Heart right ventricle (tissue), 16 donors: ENCODE results near the gene ZG16B. TPM values are rescaled to one million over a fixed set of nuclear protein-coding genes. Genes with fewer than 3 reads are reported as not detected.

Experiments
- ATAC-seq, 8 donors: fragments of 200-7000 bp; cut with Tn5 transposase; one replicate each; pipeline ENCODE4 v1.9.1; 2020; ENCODE audit warnings: mild to moderate bottlenecking in 8 of 8, moderate library complexity in 8 of 8, moderate number of reproducible peaks in 1 of 8
- DNase-seq, 2 donors: peaks; one replicate each; pipeline ENCODE4 v3.0.0-alpha.2; 2020
- H3K27ac ChIP-seq, 10 donors: fragments of 200-600 bp; sonication (generic) in 2 of 10; one replicate each; pipeline versions ENCODE4 v1.5.0 to v1.8.0; 2020 to 2022; ENCODE audit warnings: mild to moderate bottlenecking in 3 of 10
- H3K27me3 ChIP-seq, 7 donors: fragments of 200-600 bp; one replicate each; pipeline ENCODE4 v1.8.0; 2021 to 2022; ENCODE audit warnings: mild to moderate bottlenecking in 2 of 7
- H3K36me3 ChIP-seq, 9 donors: fragments of 200-600 bp; sonication (generic) in 1 of 9; one replicate each; pipeline versions ENCODE4 v1.5.0 to v1.8.0; 2020 to 2022; ENCODE audit warnings: mild to moderate bottlenecking in 2 of 9
- H3K4me1 ChIP-seq, 9 donors: fragments of 200-600 bp; sonication (generic) in 1 of 9; one replicate each; pipeline versions ENCODE4 v1.5.0 to v1.8.0; 2020 to 2022; ENCODE audit warnings: mild to moderate bottlenecking in 4 of 9
- H3K4me3 ChIP-seq, 10 donors: fragments of 200-600 bp; sonication (generic) in 2 of 10; one replicate each; pipeline versions ENCODE4 v1.5.0 to v1.8.0; 2020 to 2022; ENCODE audit warnings: mild to moderate bottlenecking in 7 of 10, moderate library complexity in 2 of 10
- H3K9me3 ChIP-seq, 11 donors: fragments of 200-600 bp in 10 of 11; sonication (generic) in 2 of 11; one replicate each; pipeline versions ENCODE4 v1.5.0 to v1.8.0; 2013 to 2022; ENCODE audit warnings: mild to moderate bottlenecking in 2 of 11, control low read depth in 1 of 11, moderate library complexity in 1 of 11
- CTCF ChIP-seq, 9 donors: fragments of 200-600 bp; sonication (generic) in 2 of 9; IDR thresholded peaks; one replicate each; pipeline versions ENCODE4 v1.5.0 to v1.8.0; 2021 to 2022; ENCODE audit warnings: antibody characterized with exemption in 9 of 9, mild to moderate bottlenecking in 5 of 9, moderate library complexity in 1 of 9
- WGBS, 2 donors: extraction: QIAGEN DNeasy Blood & Tissue Kit; methylation state at CpG; one replicate each; pipeline ENCODE4 v1.1.7; 2013; ENCODE audit warnings: inconsistent platforms in 1 of 2; 5-methylcytosine and 5-hydroxymethylcytosine counted together
- intact Hi-C, 10 donors: fragments of 100-400 bp; cut with DNase I; formaldehyde crosslinking; loops; one replicate each; pipeline versions ENCODE4 v1.11.1 to v1.14.2; 2022
- polyA plus RNA-seq, 2 donors: library from polyadenylated mRNA; stranded (reverse); fragments of 200-250 nt; gene quantifications; one replicate each; pipeline ENCODE4 v1.2.3, GENCODE V29; 2013
- total RNA-seq, 10 donors: library from RNA; stranded (reverse); fragmentation: NEBNext Ultra II Directional in 3 of 10; extraction: Animal tissue kit (Norgen Biotek cat#: 25700) in 3 of 10; gene quantifications; one replicate each; pipeline versions ENCODE4 v1.2.1 to v1.2.4, GENCODE V29; 2021 to 2023
- donor health status: Arrhythmogenic right ventricular cardiomyopathy.
- donor health status: ischemic (EF 13 %, LVEDD 7.1; RV severe dilation, severe dysfunction).
- donor health status: healthy with polysubstance abuse.
- donor health status: DM: no; HTN: yes; CAD: no.
- donor health status: DM: no; HTN: no; CAD: no.
- donor health status: ischemic (EF 25% LVEDD 6.9; RV normal size, moderate dysfunction).
- donor health status: ischemic (EF 25% LVEDD 5.7; RV mildly dilated, moderate dysfunction).
- donor health status: healthy.
- donor health status: DM: yes; HTN: yes; CAD: no.
- donor health status: Ischemic cardiomyopathy.
- donor health status: ischemic (EF 35%, LVEDD 5.7; RV mildly dilated, moderate dysfunction).
- donor health status: nonischemic (EF 11% LVEDD 7.7; RV severe dilation, severe dysfunction).
- donor health status: DM: yes; HTN: yes; CAD: no.
- donor health status: PGD.
- donor health status: ischemic (EF 29% LVEDD 5.4; RV normal size, mild dysfunction).
- donor health status: nonischemic (EF 23%, LVEDD 6.1; RV moderate dilation, normal function).

Gene ZG16B
- total and polyA plus RNA-seq, 12 donors, result 0.07 to 0.88 (median 0.44) TPM; not detected in 9

DNA sequence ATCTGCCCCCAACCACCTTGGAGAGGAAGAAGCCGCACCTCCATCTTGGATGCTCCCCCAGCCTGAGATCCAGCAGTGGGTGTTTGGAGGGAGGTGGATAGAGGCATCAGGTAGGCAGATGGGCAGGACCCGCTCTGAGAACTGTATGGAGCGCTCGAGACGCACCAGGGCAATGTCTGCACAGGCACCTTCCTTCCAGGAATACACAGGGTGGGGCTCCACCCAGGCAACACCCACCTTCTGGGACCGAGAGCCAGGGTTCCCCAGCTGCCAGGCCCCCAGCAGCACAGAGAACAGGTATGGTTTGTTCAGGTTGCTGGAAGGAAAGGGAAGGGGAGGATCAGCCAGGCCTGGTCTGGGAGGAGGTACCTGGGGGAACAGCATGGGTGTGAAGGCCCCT is 25.4 kb downstream of the ZG16B start:
- Histone ChIP-seq H3K36me3 (no peaks in the 10 kb centered on the region), H3K4me3 (no peak overlapping the region), H3K27ac (no peak overlapping the region), H3K4me1 (peaks cover 0 to 9% (median 0%) of the 10 kb centered on the region in 9 donors), H3K9me3 (peaks cover 0 to 14% (median 0%) of the 10 kb centered on the region in 11 donors), H3K27me3 (peaks cover 7 to 68% (median 54%) of the 10 kb centered on the region in 7 donors)
- no peak for ATAC-seq
- WGBS, 2 donors, result 77 to 79% methylated on average over 6 of the region's 6 CpGs
- no peak for TF ChIP-seq CTCF (IDR thresholded peaks at IDR 0.05)
- DNase-seq, result no peak
- intact Hi-C loops, result no loop called here

DNA sequence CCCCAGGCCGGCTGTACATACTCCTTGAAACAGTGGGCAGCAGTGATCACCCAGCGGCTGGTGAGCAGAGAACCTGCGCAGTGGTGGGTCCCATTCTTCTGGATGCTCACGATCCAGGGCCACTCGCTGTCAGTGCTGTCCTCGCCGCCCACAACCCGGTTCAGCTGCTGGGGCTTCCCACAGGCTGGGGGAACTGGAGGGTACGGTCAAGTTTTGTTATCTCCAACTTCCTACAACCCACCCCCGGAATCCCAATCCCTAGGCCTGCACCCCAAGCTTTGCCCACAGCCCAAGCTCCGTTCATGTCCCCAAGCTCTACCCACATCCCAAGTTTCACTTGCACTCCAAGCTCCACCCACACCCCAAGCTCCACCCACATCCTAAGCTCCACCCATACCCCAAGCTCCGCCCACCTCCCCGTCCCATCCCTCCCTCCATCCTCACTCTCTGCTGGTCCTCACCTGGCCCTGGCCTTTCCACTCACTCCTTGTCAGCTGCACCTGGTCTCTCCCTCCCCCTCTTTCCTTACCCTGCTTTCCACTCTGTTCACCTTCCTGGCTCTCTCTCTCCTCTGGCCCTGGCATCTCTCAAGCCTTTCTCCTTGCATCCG is 26.1 kb downstream of the ZG16B start:
- Histone ChIP-seq H3K36me3 (no peaks in the 10 kb centered on the region), H3K27ac (no peak overlapping the region), H3K27me3 (peaks cover 7 to 69% (median 54%) of the 10 kb centered on the region in 7 donors), H3K4me3 (no peak overlapping the region), H3K4me1 (peaks cover 0 to 9% (median 0%) of the 10 kb centered on the region in 9 donors), H3K9me3 (peaks cover 0 to 19% (median 0%) of the 10 kb centered on the region in 11 donors)
- ATAC-seq, result no peak
- DNase-seq, result no peak
- intact Hi-C loops, result no loop called here
- TF ChIP-seq CTCF (IDR thresholded peaks at IDR 0.05), result no peak
- WGBS, 2 donors, result 82 to 84% methylated on average over 14 of the region's 14 CpGs

- Histone ChIP-seq H3K9me3 (peaks cover 0 to 23% (median 0%) of the 10 kb centered on the region in 11 donors), H3K36me3 (no peaks in the 10 kb centered on the region), H3K27ac (no peak overlapping the region), H3K4me3 (no peak overlapping the region), H3K4me1 (peaks cover 0 to 9% (median 0%) of the 10 kb centered on the region in 9 donors), H3K27me3 (peaks cover 7 to 66% (median 51%) of the 10 kb centered on the region in 7 donors)
- WGBS, 2 donors, result 83 to 86% methylated on average over 20 to 24 of the region's 24 CpGs
- no peak for TF ChIP-seq CTCF (IDR thresholded peaks at IDR 0.05)
- ATAC-seq (no peak), DNase-seq (no peak)
- intact Hi-C loops, result no loop called here
Measured at GRCh38 chr16:2856686-2857450, 26.8 kb downstream of the ZG16B start.

DNA sequence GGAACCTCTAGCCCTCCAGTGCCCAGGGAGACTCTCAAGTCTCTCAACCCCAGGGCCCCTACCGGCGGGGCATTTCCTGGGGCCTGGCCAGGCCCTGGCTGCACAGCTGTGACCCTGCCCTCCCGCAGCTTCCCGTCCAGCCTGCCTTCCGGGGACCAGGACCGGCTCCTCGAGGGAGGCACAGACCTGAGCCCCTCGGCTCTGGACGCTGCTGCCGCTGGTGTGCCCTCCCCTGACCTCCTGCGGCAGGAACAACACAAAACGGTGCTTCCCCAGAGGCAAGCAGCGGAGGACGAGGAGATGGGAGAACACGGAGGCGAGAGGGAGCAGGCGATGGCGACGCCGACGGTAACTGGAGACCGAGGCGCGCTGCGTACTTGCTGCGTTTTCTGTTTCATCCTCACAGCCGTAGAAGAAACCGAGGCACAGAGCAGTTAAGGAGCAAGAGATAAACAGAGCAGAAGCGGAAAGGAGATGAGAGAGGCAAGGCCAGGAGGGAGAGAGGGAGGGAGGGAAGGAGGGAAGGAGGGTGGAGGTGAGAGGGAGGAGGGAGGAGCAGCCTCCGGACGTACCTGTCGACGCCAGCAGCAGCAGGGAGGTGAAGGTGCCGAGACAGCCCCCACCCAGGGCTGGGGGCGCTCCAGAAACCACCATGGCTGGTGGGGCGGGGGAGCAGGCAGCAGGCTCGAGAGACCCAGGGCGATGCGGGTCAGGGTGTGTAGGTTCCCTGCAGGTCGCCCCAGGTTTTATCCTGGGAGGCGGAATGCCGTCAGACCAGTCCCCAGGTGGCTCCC is 27.5 kb downstream of the ZG16B start, which contains the start of gene PRSS22:
TSS of gene PRSS22 (minus strand) at position 720 of the 794 bp plus-strand sequence. CDS start at position 654, 66 bp downstream.
- intact Hi-C loops, result no loop called here
- ATAC-seq (no peak), DNase-seq (no peak)
- no peak within 1 kb of the TSS for H3K27ac ChIP-seq
- no peak for TF ChIP-seq CTCF (IDR thresholded peaks at IDR 0.05)
- H3K9me3 ChIP-seq, result peaks cover 0 to 23% (median 0%) of the 10 kb centered on the region in 11 donors
- 7 to 9% methylated on average over 42 of the region's 42 CpGs for WGBS, 2 donors
- no peaks in the 10 kb centered on the region for H3K36me3 ChIP-seq
- H3K4me1 ChIP-seq, result peaks cover 0 to 9% (median 0%) of the 10 kb centered on the region in 9 donors
- peak within 1 kb of the TSS in 1 of 10 donors; percentile 9 for H3K4me3 ChIP-seq
- H3K27me3 ChIP-seq, result peaks cover 7 to 66% (median 43%) of the 10 kb centered on the region in 7 donors
